Measurements from ENCODE around the gene SUMO1. TPM values are rescaled to one million over a fixed set of nuclear protein-coding genes. Genes with fewer than 3 reads are reported as not detected.

Gene SUMO1
- total RNA-seq, 4 donors from 2014 or later, result 91.0 to 121 (median 102) TPM

DNA sequence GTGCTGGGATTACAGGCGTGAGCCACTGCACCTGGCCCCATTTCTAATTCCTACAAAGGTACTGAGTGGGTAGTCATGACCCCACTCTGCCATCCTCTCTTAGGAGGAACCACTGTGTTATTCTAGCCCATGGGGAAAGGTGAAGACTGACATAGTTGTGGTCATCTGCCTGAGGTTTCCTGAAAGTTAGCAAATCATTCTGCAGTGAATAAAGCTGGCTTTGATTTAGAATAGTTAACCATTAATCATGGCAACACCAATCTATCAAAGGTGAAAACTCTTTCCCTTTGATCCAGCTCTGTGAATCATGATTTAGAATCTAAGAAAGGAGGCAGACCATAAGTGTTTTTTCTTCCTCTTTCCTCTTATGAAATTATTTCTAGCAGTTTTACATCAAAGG, 50.8 kb downstream of the SUMO1 start:
- intact Hi-C loops (cut with DNase I), result no loop called here
- Histone ChIP-seq H3K4me1 (no peaks in the 10 kb centered on the region), H3K4me3 (replicated peaks in 1 of 3) (no peak overlapping the region), H3K27ac (no peak overlapping the region), H3K27me3 (no peaks in the 10 kb centered on the region), H3K9me3 (no peaks in the 10 kb centered on the region), H3K36me3 (no peaks in the 10 kb centered on the region)
- 60 to 91% methylated on average over 1 of the region's 1 CpG for WGBS, 2 donors
- no peak for DNase-seq
- TF ChIP-seq POLR2A (IDR thresholded peaks at IDR 0.05), result no peak
- TF ChIP-seq, protein P1, sequence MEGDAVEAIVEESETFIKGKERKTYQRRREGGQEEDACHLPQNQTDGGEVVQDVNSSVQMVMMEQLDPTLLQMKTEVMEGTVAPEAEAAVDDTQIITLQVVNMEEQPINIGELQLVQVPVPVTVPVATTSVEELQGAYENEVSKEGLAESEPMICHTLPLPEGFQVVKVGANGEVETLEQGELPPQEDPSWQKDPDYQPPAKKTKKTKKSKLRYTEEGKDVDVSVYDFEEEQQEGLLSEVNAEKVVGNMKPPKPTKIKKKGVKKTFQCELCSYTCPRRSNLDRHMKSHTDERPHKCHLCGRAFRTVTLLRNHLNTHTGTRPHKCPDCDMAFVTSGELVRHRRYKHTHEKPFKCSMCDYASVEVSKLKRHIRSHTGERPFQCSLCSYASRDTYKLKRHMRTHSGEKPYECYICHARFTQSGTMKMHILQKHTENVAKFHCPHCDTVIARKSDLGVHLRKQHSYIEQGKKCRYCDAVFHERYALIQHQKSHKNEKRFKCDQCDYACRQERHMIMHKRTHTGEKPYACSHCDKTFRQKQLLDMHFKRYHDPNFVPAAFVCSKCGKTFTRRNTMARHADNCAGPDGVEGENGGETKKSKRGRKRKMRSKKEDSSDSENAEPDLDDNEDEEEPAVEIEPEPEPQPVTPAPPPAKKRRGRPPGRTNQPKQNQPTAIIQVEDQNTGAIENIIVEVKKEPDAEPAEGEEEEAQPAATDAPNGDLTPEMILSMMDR (IDR thresholded peaks at IDR 0.05), result no peak

DNA sequence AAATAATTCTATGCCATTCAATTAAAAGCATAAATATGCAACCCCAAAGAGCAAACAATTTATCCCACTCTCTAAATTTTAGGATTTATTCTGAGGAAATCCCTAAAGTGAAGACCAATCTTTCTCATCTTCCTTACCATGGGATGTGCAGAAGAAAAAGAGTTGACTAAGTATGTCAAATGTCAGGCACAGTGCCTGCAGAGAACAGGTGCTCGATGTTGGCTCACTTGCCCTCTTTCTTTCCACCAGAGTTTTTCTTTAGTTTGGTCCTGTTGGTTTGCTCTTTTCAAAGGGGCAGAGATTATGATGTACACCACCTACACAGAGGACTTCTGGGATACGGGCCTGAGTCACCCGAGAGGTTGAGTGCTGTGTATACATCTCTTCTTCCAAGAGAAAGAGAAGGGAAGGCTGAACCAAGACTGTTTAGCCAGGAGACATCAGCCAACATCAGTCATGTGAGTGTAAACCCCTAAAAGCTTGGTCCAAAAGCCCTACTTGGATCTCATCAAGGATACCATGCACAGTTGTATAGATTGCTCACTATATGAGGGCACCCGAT, 51.7 kb downstream of the SUMO1 start:
- DNase-seq, result no peak
- H3K27ac ChIP-seq, result no peak overlapping the region

GRCh38 chr2:202185156-202185555, 53.2 kb downstream of the SUMO1 start:
- Histone ChIP-seq H3K4me1 (no peaks in the 10 kb centered on the region), H3K27ac (no peak overlapping the region), H3K27me3 (no peaks in the 10 kb centered on the region), H3K4me3 (replicated peaks in 1 of 3) (no peak overlapping the region), H3K36me3 (no peaks in the 10 kb centered on the region), H3K9me3 (no peaks in the 10 kb centered on the region)
- TF ChIP-seq POLR2A (IDR thresholded peaks at IDR 0.05), result no peak
- TF ChIP-seq, protein P1 (IDR thresholded peaks at IDR 0.05), result no peak
- intact Hi-C loops (cut with DNase I), result no loop called here
- WGBS, 2 donors, result 83 to 85% methylated on average over 6 of the region's 6 CpGs
- DNase-seq, result no peak

More for the DNA sequence above, 51.7 kb downstream of the SUMO1 start:
- intact Hi-C loops (cut with DNase I), result no loop called here
- no peak for TF ChIP-seq POLR2A (IDR thresholded peaks at IDR 0.05)
- TF ChIP-seq, protein P1 (IDR thresholded peaks at IDR 0.05), result no peak
- no peaks in the 10 kb centered on the region for H3K27me3 ChIP-seq
- 96 to 97% methylated on average over 4 of the region's 4 CpGs for WGBS, 2 donors
- no peak overlapping the region for H3K4me3 ChIP-seq (replicated peaks in 1 of 3)
- H3K4me1 ChIP-seq, result no peaks in the 10 kb centered on the region
- no peaks in the 10 kb centered on the region for H3K9me3 ChIP-seq
- H3K36me3 ChIP-seq, result no peaks in the 10 kb centered on the region

- 57 to 62% methylated on average over 2 of the region's 2 CpGs for WGBS, 2 donors
- Histone ChIP-seq H3K4me3 (replicated peaks in 1 of 3) (no peak overlapping the region), H3K36me3 (no peaks in the 10 kb centered on the region), H3K4me1 (no peaks in the 10 kb centered on the region), H3K27ac (no peak overlapping the region), H3K9me3 (no peaks in the 10 kb centered on the region), H3K27me3 (no peaks in the 10 kb centered on the region)
- no peak for TF ChIP-seq POLR2A (IDR thresholded peaks at IDR 0.05)
- TF ChIP-seq, protein P1 (IDR thresholded peaks at IDR 0.05), result no peak
- DNase-seq, result no peak
- intact Hi-C loops (cut with DNase I), result no loop called here
Measured at GRCh38 chr2:202184557-202184956, 53.8 kb downstream of the SUMO1 start.

GRCh38 chr2:202178346-202178958, 59.9 kb downstream of the SUMO1 start:
- TF ChIP-seq POLR2A (IDR thresholded peaks at IDR 0.05), result no peak
- TF ChIP-seq, protein P1 (IDR thresholded peaks at IDR 0.05), result peak; percentile 41 to 85 (median 75)
- 42 to 43% methylated on average over 7 of the region's 7 CpGs for WGBS, 2 donors
- intact Hi-C loops (cut with DNase I), result no loop called here

More at GRCh38 chr2:202178346-202178958, 59.9 kb downstream of the SUMO1 start:
- peak; percentile 52 for DNase-seq
- Histone ChIP-seq H3K36me3 (no peaks in the 10 kb centered on the region), H3K4me3 (replicated peaks in 1 of 3) (no peak overlapping the region), H3K27me3 (no peaks in the 10 kb centered on the region), H3K27ac (no peak overlapping the region), H3K4me1 (no peaks in the 10 kb centered on the region), H3K9me3 (no peaks in the 10 kb centered on the region)
